Muscle of leg (tissue), 11 donors: ENCODE results near the gene PPM1N. TPM values are rescaled to one million over a fixed set of nuclear protein-coding genes. Genes with fewer than 3 reads are reported as not detected.

Source experiments
- DNase-seq: peaks from one replicate; pipeline ENCODE4 v3.0.0; 2013
- H3K27ac ChIP-seq: one replicate; pipeline ENCODE4 v1.5.1; 2013; ENCODE audit warnings: mild to moderate bottlenecking, low read length, control low read depth
- H3K27me3 ChIP-seq: one replicate; pipeline ENCODE4 v1.6.1; 2013; ENCODE audit warnings: low read length; ENCODE audit not compliant: control insufficient read depth, insufficient read depth
- H3K36me3 ChIP-seq: one replicate; pipeline ENCODE4 v1.6.1; 2013; ENCODE audit warnings: low read length; ENCODE audit not compliant: control insufficient read depth, insufficient read depth
- H3K4me1 ChIP-seq: one replicate; pipeline ENCODE4 v1.6.1; 2013; ENCODE audit warnings: low read length; ENCODE audit not compliant: control insufficient read depth, insufficient read depth
- H3K4me3 ChIP-seq: one replicate; pipeline ENCODE4 v1.5.1; 2013; ENCODE audit warnings: low read length, control low read depth
- H3K9me3 ChIP-seq: replicated peaks from 2 replicates; pipeline ENCODE4 v1.6.1; 2013; ENCODE audit warnings: low read depth, low read length; ENCODE audit not compliant: control insufficient read depth
- WGBS: methylation state at CpG from one replicate; pipeline ENCODE4 v1.1.5; 2013; ENCODE audit warnings: missing lambda C conversion rate; ENCODE audit not compliant: insufficient coverage; 5-methylcytosine and 5-hydroxymethylcytosine counted together
- polyA plus RNA-seq, 8 donors: library from polyadenylated mRNA; unstranded; fragments of 120-200 nt; gene quantifications; one replicate each; pipeline versions ENCODE4 v1.2.1 to v1.2.3, GENCODE V29; 2013; ENCODE audit warnings: inconsistent platforms in 1 of 8, low replicate concordance in 1 of 8; ENCODE audit not compliant: insufficient read length in 8 of 8, insufficient read depth in 1 of 8
- total RNA-seq: library from RNA; stranded (reverse); fragments of 120-200 nt; gene quantifications from one replicate; pipeline ENCODE4 v1.2.4, GENCODE V29; 2013

Gene PPM1N
- total and polyA plus RNA-seq, 9 donors: 0.18 to 0.97 (median 0.55) TPM

- 59% methylated on average over 5 of the region's 8 CpGs for WGBS
- no peak overlapping the region for H3K27ac ChIP-seq
- H3K27me3 ChIP-seq: peaks cover 51% of the 10 kb centered on the region
- DNase-seq: peak; percentile 16
- no peaks in the 10 kb centered on the region for H3K9me3 ChIP-seq
- no peaks in the 10 kb centered on the region for H3K36me3 ChIP-seq
- H3K4me1 ChIP-seq: peaks cover 32% of the 10 kb centered on the region
- H3K4me3 ChIP-seq: no peak overlapping the region
These were observed 2.9 kb downstream of the PPM1N start for GRCh38 chr19:45500918-45501729.

GRCh38 chr19:45501730-45502014 is 3.4 kb downstream of the PPM1N start:
- Histone ChIP-seq H3K4me3 (no peak overlapping the region), H3K27me3 (peaks cover 48% of the 10 kb centered on the region), H3K4me1 (peaks cover 33% of the 10 kb centered on the region), H3K27ac (no peak overlapping the region), H3K36me3 (no peaks in the 10 kb centered on the region), H3K9me3 (no peaks in the 10 kb centered on the region)
- DNase-seq: no peak
- 40% methylated on average over 1 of the region's 2 CpGs for WGBS

GRCh38 chr19:45502111-45502510 is 3.9 kb downstream of the PPM1N start:
- H3K27ac ChIP-seq: no peak overlapping the region
- H3K9me3 ChIP-seq: no peaks in the 10 kb centered on the region
- H3K36me3 ChIP-seq: no peaks in the 10 kb centered on the region
- no CpG with 5 or more reads among the region's 5 CpGs for WGBS
- peaks cover 46% of the 10 kb centered on the region for H3K27me3 ChIP-seq
- peak; percentile 32 for DNase-seq
- no peak overlapping the region for H3K4me3 ChIP-seq
- peaks cover 31% of the 10 kb centered on the region for H3K4me1 ChIP-seq

- Histone ChIP-seq H3K9me3 (no peaks in the 10 kb centered on the region), H3K27me3 (peaks cover 28% of the 10 kb centered on the region), H3K4me3 (no peak overlapping the region), H3K36me3 (no peaks in the 10 kb centered on the region), H3K4me1 (peaks cover 29% of the 10 kb centered on the region), H3K27ac (no peak overlapping the region)
- no peak for DNase-seq
- WGBS: 90% methylated on average over 3 of the region's 9 CpGs
These were observed 5.7 kb downstream of the PPM1N start for GRCh38 chr19:45503909-45504308.

DNA sequence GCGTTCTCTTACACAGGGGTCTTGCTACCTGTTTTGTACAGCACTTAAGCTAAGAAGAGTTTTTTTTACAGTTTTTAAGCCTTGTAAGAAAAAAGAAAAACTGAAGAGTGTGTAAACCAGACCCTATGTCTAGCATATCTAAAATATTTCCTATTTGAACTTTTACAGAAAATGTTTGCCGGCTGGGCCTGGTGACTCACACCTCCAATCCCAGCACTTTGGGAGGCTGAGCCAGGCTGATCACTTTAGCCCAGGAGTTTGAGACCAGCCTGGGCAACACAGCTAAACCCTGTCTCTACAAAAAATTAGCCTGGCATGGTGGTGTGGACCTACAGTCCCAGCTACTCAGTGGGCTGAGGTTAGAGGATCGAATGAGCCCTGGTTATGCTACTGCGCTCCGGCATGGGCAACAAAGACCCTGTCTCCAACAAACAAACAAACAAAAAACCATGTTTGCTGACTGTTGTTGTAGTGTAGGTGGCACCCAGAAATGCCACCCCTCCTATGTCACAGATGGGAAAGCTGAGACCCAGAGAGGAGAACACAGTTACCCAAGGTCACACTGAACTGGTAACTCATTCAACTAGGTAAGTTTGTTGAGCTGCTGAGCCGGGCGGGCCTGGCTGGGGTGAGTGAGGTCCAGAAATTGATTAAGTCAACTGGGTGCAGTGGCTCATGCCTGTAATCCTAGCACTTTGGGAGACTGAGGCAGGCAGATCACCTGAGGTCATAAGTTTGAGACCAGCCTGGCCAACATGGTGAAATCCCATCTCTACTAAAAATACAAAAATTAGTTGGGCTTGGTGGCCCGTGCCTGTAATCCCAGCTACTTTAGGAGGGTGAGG is 7.1 kb downstream of the PPM1N start:
- peaks cover 13% of the 10 kb centered on the region for H3K27me3 ChIP-seq
- no peaks in the 10 kb centered on the region for H3K36me3 ChIP-seq
- DNase-seq: peak; percentile 5
- H3K27ac ChIP-seq: no peak overlapping the region
- peaks cover 26% of the 10 kb centered on the region for H3K4me1 ChIP-seq
- 76% methylated on average over 2 of the region's 8 CpGs for WGBS
- no peak overlapping the region for H3K4me3 ChIP-seq
- H3K9me3 ChIP-seq: no peaks in the 10 kb centered on the region

DNA sequence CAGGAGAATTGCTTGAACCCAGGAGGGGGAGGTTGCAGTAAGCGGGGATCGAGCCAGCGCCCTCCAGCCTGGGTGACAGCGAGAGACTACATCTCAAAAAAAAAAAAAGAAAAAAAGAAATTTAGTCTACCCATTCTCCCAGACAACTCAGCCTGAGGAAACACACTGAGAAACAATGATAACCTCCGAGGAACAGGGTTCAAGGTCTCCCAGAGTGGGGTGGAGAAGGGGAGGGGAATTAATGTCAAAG is 7.7 kb downstream of the PPM1N start:
- Histone ChIP-seq H3K4me3 (no peak overlapping the region), H3K27me3 (peaks cover 10% of the 10 kb centered on the region), H3K36me3 (no peaks in the 10 kb centered on the region), H3K9me3 (no peaks in the 10 kb centered on the region), H3K27ac (peak overlapping the region; percentile 90), H3K4me1 (peaks cover 26% of the 10 kb centered on the region)
- no CpG with 5 or more reads among the region's 5 CpGs for WGBS
- no peak for DNase-seq

- peak; percentile 94 for DNase-seq
- 3% methylated on average over 32 of the region's 47 CpGs for WGBS
- Histone ChIP-seq H3K27me3 (peaks cover 6% of the 10 kb centered on the region), H3K4me1 (peaks cover 26% of the 10 kb centered on the region), H3K4me3 (peak overlapping the region; percentile 99), H3K9me3 (no peaks in the 10 kb centered on the region), H3K27ac (peak overlapping the region; percentile 90), H3K36me3 (no peaks in the 10 kb centered on the region)
These were observed 8.2 kb downstream of the PPM1N start for GRCh38 chr19:45506246-45506988.

DNA sequence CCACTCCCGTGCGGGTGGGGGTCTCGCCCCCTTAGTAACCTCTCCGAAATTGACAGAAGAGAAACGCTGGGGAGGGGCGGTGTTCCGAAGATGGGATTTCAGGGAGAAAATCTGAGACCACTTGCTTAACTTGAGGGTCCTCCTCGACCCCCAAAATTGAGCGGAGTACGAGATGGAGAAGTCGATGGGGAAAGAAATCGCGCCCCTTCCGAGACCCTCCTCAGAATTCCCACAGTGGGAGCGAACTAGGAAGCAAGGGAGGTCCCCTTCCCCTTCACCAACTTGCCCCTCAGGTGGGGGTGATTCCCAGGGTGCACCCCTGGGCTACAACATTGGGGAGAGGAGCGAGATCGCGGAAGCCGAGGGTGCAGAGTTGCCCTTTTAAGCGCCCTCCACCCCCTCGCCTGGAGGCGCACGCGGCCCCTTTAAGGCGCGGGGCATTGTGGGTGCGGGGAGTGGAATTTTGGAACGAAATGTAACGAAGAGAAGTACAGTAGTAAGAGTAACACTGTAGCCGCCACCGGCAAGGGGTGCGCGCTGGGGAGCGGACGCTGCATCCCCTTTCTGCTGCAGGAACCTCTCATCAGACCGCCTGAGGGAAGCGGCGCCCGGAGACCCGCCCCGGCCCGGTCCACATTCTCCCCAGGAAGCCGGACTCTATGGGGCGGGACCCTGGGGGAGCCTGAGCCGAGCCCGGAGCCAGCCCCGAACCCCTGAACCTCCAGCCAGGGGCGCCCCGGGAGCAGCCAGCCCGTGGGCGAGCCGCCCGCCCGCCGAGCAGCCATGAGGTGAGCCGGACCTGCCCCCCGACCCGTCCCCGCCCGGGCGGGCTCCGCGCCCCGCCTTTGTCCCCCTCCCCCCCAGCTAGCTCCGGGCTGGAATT is 9.0 kb downstream of the PPM1N start, which contains the start of gene VASP:
Gene VASP, plus strand, starts transcription at position 491 of the 883 bp plus-strand sequence. Its CDS starts 293 bp downstream, at position 784.
- under 1% methylated on average over 47 of the region's 65 CpGs for WGBS
- H3K4me3 ChIP-seq: peak within 1 kb of the TSS; percentile 99
- DNase-seq: peak; percentile 94
- no peaks in the 10 kb centered on the region for H3K9me3 ChIP-seq
- H3K36me3 ChIP-seq: no peaks in the 10 kb centered on the region
- H3K4me1 ChIP-seq: peaks cover 23% of the 10 kb centered on the region
- H3K27ac ChIP-seq: peak within 1 kb of the TSS; percentile 90
- H3K27me3 ChIP-seq: no peaks in the 10 kb centered on the region

DNA sequence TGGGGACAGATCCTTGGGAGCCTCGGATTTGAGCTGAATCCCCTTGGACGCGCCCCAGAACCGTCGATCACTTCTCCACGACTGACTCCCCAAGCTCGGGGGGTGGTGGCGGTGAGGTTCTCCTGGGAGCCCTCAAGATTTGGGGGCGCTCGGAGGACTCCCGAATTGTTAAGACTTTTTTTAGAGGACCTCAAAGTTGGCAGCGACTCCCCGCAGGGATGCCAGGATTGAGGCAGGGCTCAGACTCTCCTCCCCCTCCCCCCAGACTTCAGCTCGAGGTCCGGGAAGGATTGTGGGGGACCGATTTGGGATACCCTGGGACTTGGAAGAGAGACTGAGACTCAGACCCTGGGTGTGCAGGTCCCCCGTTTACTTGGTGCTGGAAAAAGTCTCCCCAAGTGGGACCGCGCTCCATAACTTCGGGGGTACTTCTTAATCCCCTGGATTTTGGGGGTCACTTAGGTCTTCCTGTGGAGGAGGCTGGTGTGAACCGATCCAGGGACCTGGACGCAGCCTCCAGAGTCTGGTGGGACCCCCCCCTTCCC is 9.7 kb downstream of the PPM1N start:
- Histone ChIP-seq H3K4me1 (peaks cover 25% of the 10 kb centered on the region), H3K36me3 (peaks cover 2% of the 10 kb centered on the region), H3K27ac (peak overlapping the region; percentile 90), H3K27me3 (no peaks in the 10 kb centered on the region), H3K4me3 (peak overlapping the region; percentile 99), H3K9me3 (no peaks in the 10 kb centered on the region)
- peak; percentile 64 for DNase-seq
- WGBS: 0% methylated on average over 6 of the region's 22 CpGs
